Activated naive CD8-positive, alpha-beta T cell treated with anti-CD3 and anti-CD28 coated beads, Interleukin-2, amount 50 U/mL, for 16 hours (primary cell): ENCODE data around the gene TBRG1.

ENCODE experiments used
- DNase-seq: peaks from one replicate; pipeline ENCODE4 v3.0.0-alpha.2; 2020; ENCODE audit warnings: low read depth, low spot score

Gene TBRG1

GRCh38 chr11:124658986-124659385, 36.3 kb downstream of the TBRG1 start:
- no peak for DNase-seq

- DNase-seq: no peak
Measured at GRCh38 chr11:124661553-124661952, 38.9 kb downstream of the TBRG1 start.

- DNase-seq: no peak
Measured at GRCh38 chr11:124662106-124662505, 39.4 kb downstream of the TBRG1 start.

DNA sequence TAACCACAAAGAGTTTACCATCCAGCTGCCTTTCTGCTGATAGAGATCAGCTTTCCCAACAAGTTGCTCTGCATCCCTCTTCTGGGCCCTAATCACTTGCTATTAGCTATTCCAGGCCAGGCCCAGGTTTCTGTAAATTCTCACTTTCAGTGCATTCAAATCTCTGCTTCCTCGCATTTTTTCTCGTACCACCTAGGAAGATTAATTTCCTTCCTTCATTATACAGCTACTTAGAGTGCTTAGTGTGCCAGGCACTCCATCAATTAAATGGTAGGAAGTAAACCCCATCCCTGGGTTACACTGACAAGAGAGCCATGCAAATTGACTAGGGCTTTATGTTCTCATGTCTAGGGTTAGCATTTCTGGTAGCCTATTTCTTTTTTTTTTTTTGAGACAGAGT, 41.2 kb downstream of the TBRG1 start:
- DNase-seq: no peak

DNA sequence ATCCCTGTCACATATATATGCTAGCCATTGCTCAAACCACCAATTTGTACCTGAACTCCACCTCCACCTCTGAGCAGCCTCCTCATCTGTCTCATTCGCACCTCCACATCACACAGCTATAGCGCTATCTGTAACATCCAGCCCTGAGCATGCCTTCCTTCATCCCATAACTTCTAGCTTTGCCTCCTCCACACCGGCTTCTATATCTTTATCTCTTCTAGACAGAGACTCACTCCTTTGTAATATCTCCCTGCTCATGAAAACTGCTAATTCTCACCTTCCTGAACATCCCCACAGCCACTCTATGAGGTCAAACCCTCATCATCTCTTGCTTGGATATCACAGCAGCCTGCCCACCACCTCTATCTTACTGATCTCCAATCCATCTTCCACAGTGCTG, 44.9 kb downstream of the TBRG1 start:
- DNase-seq: no peak

DNA sequence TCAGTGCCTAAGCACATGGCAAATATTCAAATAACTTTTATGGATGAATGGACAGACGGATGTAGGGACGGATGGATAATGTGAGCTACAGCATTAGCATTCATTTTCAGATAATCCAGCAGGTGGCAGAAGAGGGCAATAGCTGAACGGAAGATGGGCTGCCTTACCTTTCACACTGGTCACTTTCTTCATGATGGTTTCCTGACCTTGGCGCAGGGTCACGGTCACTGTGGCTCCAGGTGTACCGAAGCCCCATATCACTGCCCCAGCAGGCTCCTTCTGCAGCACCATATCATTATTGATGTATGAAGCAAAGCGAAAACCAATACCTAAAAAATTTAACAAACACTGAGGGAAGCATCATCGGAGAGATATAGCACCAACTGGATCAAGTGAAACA, 46.5 kb downstream of the TBRG1 start:
- no peak for DNase-seq

DNA sequence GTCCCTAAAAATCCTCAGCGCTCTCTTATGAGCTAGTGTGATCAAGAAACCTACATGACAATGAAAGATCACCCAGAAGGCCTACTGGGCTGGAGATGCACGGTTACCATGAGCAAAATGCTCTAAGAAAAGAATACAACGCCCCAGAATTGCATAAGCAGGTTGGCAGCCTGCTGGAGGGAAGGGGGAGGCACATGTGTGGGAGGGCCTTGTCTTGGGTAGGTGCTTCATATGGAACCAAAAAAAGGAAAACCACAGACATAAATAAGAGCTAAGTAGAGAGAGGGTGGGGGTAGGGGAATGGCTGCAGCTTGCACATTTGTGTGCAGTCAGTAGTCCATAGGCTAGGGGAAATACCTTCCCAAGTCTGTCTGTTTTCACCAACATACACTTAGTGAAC, 48.1 kb downstream of the TBRG1 start:
- no peak for DNase-seq

DNA sequence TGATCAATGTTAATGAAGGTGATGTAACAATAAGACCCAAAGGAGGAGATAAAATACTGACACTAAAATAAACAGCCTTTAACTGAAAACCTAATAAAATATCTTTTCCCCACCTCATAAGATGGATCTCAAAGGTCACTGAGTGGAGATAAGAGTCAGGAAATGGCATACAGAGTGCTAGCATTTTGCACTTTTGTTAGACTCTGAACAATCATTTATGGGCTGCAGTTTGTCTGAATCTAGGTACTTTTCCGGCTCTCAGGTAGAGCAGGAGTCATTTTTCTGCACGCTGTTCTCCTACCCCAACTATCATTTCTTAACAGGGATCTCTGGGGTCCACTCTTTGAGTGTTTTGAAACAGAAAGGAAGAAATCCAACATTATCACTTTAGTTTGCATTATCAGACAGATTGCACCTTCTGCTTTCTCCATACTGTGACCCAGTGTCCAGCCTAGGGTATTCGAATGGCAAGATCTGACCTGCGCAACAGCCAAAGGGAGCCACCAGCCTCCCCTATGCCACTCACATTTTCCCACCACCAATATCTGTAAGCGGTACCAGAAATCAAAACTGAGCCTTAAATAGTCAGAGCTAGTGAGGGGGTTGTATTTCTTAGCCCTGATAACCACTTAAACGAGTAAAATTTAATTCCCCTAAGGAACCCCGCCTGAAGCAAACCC, 50.0 kb downstream of the TBRG1 start:
- DNase-seq: no peak

GRCh38 chr11:124673333-124674167, 50.9 kb downstream of the TBRG1 start, which contains the start of the genes SIAE and SPA17:
TSS of gene SIAE (minus strand) at chr11:124673739. CDS start at chr11:124673708, 31 bp downstream.
TSS of gene SPA17 (plus strand) at chr11:124673904. CDS start at chr11:124675265, 1,361 bp downstream.
- peak; percentile 62 for DNase-seq

DNA sequence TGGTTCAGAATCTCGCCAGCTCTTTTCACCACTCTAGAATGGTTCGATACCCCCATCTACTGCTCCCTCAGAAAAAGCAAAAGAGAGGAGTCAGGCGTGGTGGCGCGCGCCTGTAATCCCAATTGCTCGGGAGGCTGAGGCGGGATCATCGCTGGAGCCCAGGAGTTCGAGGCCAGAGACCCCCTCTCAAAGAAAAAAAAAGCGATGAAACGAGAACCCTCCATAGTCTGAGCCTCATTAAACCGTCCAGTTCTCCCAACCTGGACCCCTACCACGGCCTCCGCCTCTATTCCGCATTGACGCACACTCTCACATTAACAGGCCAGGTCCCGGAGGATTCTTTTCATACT, 51.5 kb downstream of the TBRG1 start:
- DNase-seq: no peak

GRCh38 chr11:124674571-124674970, 51.9 kb downstream of the TBRG1 start:
- DNase-seq: no peak

GRCh38 chr11:124676386-124676785, 53.7 kb downstream of the TBRG1 start:
- no peak for DNase-seq

DNA sequence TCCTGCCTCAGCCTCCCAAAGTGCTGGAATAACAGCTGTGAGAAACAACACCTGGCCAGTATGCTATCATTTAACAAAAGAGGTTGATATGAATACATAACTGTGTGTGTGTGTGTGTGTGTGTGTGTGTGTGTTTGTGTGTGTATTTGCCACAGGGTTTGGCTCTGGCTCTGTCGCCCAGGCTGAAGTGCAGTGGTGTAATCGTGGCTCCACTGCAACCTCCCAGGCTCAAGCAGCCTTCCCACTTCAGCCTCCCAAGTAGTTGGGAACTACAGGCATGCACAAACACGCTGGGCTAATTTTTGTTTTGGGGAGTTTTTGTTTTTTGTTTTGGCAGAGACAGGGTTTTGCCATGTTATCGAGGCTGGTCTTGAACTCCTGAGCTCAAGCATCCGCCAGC, 55.8 kb downstream of the TBRG1 start:
- DNase-seq: no peak

DNA sequence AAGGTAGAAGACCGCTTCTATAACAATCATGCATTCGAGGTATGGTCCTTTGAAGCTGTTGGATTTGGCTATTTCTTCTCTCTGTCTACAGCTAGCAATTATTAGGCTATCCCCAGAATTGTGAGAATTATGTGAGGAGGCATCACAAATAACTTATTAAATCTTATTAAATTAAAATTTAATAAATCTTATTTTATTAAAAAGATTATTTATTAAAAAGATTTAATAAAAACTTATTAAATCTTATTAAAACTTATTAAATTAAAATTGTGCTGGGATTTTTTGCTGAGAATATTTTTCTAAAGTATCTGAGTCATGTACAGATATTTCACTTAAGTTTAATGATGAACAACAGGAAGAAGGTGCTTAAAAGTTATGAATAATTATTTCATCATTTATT, 58.8 kb downstream of the TBRG1 start:
- no peak for DNase-seq

DNA sequence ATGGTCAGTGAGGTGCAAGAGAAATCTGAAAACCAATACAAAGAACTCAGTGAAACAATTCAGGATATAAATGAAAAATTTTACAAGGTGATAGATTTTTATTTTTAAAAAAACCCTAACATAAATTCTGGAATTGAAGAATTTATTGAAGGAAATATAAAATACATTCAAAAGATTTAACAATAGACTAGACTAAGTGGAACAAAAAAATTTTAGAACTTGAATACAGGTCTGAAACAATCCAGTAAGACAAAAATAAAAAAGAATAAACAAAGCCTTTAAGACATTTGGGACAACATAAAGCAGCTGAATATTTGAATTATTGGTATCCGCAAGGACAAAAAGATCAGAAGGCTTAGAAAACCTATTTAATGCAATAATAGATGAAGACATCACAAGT, 59.8 kb downstream of the TBRG1 start:
- no peak for DNase-seq
